GF-D8 (cell line): ENCODE data around the gene B3GAT1.

ENCODE experiments used
- DNase-seq: peaks from one replicate; lab custom pipeline; 2025; lab: John Stamatoyannopoulos, UW

B3GAT1 gene

GRCh38 chr11:134441281-134441680 is 29.2 kb upstream of the B3GAT1 start:
- DNase-seq = no peak

GRCh38 chr11:134440851-134441250 is 28.8 kb upstream of the B3GAT1 start:
- no peak for DNase-seq

DNA sequence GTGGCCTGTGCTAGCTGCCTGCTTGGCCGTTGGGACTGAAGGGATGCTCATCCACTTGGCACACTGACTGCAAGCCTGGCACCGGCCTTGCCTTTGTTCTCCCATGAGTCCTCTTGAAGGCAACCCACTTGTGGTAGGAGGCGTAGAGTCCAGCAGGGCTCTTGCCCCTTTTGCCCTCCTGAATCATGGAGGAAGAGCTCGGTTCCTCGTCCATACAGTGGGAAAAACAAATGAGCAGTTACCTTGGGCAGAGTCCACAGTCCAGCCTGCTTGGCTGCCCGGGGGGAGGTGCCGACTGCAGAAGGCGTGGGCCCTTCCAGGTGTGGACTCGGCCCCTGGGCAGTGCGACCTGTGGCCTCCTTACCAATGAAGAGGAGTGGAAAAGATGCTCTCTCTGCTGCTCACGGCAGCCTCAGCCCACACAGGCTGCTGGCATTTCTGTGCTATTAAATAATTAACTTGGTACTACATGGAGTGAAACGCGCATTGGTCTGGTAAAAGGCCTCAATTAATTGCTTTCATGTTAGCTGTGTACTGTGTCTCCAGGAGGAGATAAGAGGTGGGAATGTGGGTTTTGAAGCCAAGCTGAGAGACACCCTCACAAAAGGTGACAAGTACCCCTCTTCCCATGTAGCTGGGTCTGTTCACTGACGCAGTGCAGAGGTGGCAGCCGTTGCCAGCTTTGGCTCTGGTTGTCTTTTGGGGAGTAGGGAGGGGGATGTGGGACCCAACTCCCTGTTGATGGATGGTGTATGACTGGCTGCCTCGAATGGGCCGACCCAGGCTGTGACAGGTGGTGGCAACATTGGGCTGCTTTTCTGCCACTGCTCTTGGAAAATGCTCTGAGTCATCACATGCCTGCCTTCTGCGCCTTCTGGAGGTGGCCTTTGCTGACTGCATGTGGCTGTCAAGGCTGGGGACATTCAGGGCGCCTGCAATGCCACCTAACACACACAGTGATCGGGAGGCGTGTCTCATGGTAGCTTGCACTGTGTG is 26.8 kb upstream of the B3GAT1 start:
- no peak for DNase-seq

- no peak for DNase-seq
Observed at GRCh38 chr11:134437821-134438220, 25.8 kb upstream of the B3GAT1 start.

- DNase-seq = no peak
Observed at GRCh38 chr11:134436781-134437180, 24.7 kb upstream of the B3GAT1 start.

DNA sequence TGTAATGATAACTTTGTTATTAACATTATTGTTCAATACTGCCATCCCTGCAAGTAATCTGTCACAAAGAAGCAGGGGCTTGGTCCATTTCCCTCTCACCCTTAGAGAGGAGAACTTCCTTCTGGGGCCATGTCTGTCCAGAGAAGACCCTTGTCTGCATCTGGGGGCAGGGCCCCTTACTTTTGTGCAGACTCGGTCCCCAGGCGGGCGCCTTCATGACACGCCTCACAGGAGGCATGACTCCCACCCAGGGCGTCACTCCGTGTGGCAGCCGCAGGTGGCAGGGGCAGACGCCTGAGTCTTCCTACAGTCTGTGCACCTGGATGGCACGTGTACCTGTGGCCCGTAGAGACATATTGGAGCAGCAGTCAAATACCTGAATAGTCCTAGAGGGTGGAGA is 21.8 kb upstream of the B3GAT1 start:
- no peak for DNase-seq

DNA sequence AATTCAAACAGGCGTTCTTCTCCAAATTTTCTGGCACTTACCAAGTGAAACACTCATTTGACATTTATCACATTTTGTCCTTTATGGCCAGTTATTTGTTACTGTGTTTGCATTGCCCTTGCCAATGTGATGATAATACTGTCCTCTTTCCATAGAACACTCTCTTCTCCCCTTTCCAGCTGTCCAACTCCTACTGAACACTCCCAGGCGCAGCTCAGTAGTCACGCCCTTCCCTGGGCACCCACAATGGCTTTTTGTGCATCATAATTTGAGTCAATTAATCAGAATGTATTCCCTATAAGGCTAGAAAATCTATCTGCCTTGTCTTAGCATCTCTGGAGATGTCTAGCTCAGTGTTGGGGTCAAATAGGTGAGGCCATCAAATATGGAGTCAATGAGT is 21.2 kb upstream of the B3GAT1 start:
- no peak for DNase-seq

DNA sequence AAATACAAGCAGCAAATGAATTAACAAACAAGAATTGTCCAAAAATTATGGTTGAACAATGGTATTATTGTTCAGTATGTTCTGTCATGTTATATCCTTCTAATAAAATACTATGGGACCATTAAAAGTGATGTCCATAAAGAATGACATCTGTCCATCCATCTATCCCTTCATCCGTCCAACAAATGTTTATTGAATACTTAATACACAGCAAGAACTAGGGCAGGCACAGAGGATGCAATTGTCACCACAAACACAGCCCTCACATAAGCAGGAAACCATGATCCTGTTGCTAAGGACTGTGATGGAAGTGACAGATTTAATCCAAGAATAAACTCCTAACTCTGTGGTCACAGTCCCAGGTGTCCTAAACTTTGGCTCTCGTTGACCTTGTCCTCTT is 20.7 kb upstream of the B3GAT1 start:
- no peak for DNase-seq

DNA sequence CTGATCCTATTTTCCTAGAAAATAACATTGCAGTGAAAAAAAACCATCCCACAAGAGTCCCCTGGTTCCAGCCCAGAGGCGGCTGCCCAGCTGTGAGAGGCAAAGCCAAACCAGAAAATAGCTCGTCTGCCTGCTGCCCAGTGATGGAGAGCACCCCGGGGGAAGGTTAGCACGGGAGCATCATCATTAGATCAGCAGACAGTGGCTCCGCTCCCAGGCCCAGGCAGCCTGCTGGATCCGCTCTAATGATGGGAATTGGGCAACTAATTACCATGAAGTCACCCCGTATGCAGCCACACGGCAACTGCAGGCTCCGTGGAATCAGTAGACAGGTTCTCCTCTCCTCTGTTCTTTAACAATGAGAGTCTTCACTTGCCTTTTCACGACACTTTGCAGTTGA is 17.1 kb upstream of the B3GAT1 start:
- DNase-seq = no peak

- no peak for DNase-seq
Observed at GRCh38 chr11:134425816-134426536, 13.9 kb upstream of the B3GAT1 start.

GRCh38 chr11:134425413-134425812 is 13.4 kb upstream of the B3GAT1 start:
- DNase-seq = no peak

- DNase-seq = no peak
Observed at GRCh38 chr11:134423106-134423505, 11.1 kb upstream of the B3GAT1 start.

DNA sequence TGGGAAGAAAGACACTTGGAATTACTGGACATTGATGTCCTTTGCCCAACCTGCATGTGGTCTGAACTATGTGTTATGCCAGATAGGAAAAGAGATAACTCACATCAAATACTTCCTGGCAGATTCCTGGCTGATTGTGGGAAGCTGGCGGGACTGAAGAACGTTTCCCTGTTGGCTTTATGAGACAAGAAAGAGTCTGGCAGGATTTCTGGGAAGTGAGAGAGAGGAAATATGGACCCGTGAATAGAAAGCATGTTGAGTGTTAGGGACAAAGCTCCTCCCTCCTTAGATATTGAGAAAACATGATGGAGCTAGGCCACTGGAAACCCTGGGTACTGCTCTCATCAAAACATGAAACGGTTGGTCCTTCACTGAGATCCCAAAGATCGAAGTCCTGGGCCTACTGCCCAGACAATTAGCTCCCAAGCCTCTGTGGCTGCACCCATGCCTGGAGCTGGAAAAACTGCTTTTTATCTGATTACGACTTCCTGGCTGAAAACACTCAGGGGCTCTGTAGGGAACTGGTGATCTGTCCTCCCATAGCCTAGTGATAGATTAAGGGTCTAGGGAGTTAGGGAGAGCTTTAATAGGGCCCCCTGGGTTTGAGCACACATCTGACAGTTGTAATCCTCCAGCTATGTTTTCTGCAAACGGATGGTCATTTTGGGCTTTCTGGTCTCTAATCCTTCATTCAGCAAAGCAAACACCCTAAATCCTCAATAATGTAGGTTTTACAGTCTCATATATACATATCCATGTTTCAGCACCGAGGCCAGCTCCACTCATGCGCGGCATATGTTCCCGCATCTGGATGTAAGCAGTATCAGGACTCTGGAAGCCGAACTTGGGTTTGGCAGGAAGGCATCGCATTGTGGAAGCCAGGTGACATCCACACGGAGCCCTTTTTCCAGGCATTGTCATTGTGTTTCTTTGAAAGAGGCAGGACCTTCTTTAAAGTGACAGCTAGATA is 6.1 kb upstream of the B3GAT1 start:
- no peak for DNase-seq

DNA sequence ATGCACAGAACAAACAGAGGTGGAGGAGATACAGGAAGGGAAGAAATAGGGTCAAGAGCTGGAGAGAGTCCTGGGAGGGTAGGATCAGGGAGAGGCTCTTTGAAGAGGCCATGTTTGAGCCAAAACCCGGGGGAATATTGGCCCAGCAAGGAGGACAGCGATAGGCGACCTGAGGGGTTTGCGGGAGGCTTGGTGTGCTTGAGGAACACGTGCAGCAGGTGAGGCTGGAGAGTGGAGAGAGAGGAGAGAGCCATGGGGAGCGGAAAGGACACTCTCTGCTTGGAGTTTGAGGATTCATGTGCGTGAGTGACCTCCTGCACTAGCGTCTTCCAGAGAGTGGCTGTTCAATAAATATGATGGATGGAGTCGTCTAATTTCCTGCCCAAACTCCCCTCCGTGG is 4.7 kb upstream of the B3GAT1 start:
- no peak for DNase-seq

DNA sequence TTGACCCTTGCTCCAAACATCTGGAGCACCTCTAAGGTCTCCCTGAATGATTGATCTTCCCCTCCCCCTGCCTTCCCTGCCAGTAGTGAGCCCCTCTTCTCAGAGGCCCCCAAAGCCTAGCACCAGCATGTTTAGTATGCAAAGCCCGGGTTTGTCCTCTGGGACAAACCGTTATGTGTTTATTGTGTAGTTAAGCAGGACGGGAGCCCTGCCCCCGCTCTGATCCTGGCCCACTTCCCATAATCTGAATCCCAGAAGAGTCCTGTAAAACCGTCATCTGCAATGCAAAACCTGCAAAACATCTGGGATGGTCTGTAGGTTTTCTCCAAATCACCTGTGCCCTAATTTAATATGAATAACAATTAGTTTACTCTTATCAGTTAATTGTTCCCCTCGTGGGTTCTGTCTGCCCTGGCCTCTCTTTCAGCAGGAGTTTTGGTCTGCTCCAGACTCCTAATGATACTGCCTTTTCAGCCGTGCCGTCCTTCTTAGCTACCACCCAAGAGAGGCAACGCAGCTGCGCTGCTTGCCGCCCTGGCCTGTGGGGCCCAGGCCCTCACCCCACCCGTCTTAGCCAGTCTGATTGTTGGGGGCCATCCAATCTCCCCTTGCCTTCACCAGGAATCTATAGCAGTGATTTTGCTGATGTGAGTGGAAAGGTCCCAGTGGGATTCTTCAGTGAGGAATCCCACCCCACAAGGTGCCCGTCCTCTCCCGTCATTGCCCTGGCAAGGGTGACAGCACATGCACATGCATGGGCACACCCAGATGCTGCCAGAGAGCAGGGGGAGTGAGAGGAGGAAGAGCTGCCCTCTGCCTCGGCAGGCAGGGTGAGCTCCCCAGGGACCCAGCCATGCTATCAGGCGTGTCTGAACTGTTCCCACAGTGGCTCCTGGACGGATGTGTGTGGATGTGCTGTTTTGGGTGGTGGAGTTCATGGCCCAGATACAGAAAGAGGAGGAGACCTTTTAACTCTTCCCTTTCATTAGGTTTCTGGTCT is 3.0 kb upstream of the B3GAT1 start:
- no peak for DNase-seq

DNA sequence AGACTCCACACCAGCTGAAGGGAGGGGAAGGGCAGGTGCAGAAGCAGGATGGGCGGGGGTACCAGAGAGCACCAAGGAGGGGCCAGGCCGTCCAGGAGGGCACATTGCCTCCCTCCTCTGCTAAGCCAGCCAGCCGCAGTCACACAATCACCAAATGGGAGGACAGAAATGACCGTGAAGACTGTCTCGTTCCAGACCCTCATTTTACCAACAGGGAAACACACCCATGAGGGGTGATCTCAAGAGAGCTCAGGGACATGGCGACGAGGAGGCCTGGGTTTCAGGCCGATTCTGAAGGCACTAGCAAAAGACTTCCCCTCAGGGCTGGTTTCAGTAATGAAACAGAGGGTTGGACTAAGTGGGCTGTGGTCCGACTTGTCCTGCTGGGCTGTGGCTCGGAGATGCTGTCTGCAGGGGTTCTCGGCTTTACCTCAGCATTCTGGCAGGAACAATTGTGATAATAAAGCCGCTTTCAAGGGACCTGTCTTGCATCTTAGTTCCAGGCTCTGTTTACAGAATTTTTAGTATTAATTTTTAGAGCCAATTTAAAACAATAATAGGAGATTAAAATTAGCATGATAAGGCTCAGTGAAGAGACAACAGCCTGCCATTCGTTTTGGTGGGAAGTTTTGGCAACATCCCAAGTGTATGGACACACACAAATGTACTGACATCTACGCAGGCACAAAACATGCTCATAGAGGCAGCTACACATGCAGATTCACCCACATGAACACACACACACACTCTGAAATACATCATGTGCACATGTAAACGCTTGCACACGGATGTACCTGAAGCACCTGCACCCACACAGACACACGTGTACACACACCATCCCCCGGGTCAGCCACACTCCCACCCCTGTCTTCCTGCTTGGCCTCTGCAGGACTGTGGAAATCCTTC is 2.0 kb upstream of the B3GAT1 start:
- DNase-seq = no peak

DNA sequence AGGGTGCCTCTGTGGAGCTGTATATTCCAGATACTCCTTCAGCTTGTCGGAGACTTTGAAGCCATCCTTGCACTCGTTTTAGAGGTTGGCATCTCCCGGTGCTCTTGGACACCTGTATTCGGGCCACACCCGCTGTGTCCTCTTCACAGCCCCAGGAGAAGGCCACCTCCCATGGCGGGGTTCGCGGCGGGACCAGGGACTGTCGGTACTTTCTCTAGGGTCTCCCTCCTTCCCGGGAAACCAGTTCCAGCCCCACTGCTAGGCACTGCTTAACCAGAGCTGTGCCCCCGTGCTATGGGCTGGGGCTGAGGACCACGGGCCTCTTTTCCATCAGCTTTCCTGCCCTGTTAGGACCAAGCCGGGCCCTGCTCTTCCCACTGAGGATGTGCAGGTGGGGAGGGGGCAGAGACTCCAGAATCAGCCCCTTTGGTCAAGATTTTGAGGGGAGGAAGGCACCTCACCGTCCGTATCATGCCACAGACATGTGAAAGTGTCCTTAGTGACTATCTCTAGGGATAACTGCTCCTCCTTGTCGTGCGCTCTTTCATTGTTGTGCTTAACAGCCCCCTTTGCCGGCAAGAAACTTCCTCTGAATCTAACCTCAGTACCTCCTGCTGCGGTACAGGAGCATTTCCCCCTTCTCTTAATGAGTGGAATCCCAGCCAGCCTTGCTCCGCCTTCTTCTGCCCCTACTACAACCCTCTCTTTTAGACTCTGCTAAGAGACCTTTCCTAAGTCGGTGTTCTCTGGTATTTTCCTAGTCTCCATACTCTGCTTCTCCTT is 1.2 kb upstream of the B3GAT1 start:
- no peak for DNase-seq

- DNase-seq = no peak
Observed at GRCh38 chr11:134410766-134411165, 1.3 kb downstream of the B3GAT1 start.
